ENCODE measurements around the gene FBXL16.

Gene FBXL16

DNA sequence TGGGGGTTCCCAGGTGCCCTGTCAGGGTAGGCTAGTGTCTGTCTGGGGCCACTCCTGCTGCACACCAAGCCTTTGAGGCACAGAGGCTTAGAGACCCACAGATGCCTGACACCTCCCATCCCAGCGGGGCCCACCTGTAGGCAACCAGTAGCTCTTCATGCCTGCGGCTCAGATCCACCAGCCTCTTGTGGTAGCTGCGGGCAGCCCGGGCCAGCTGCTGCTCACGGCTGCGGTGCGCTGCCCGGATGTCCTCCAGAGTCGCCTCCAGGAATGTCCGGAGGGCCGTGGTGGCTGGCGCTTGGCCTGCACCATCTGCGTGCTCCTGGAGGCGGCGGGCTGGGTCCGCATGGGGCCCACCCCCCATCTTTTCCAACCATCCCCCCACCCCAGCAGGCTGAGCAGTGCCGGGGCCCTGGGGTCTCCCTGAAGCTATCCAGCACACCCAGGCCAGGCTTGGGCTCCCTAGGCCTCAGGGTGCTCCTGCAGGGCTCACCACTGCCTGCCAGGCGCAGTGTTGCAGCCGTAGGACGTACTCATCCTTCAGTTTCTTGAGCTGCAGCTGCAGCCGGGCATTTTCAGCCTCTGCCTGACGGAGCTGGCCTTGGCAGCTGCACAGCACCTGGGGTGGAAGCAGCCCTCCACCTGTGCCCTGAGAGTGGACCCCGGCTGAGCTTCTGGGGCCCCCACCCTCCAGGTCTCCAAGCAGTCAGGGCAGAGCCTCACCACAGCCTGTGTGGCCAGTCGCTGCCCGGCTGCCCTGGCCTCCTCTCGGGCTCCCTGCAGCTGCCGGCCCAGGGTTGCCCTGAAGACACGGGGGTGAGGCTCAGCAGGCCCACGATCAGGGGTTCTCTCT lies 18.8 kb upstream of the FBXL16 start:
- Histone ChIP-seq H3K36me3 (ENCODE audit: control insufficient read depth in 1 of 2, insufficient read depth in 2 of 2, low read depth in 1 of 2, low read length in 2 of 2) (peaks cover 0 to 29% of the 10 kb centered on the region in 2 experiments), H2BK120ac (ENCODE audit: low read depth, low read length) (no peak overlapping the region), H3K4me3 (ENCODE audit: insufficient read depth in 1 of 2, low read depth in 1 of 2, low read length in 2 of 2) (no peak overlapping the region), H3K27ac (ENCODE audit: low read length, poor library complexity, severe bottlenecking) (no peak overlapping the region), H3K23ac (ENCODE audit: low read length in 2 of 2) (no peak overlapping the region), H3K14ac (ENCODE audit: low read length in 2 of 2) (no peak overlapping the region), H3K79me1 (replicated peaks; ENCODE audit: low read length, poor library complexity, severe bottlenecking) (peaks cover 12% of the 10 kb centered on the region), H3K9me3 (ENCODE audit: control insufficient read depth, low read length) (no peaks in the 10 kb centered on the region), H3K4me1 (ENCODE audit: control insufficient read depth, insufficient read depth, low read depth, low read length) (peaks cover 59% of the 10 kb centered on the region), H3K27me3 (ENCODE audit: control insufficient read depth in 1 of 2, insufficient read depth in 1 of 2, low read length in 2 of 2) (peaks cover 0 to 19% of the 10 kb centered on the region in 2 experiments), H2AFZ (ENCODE audit: low read depth, low read length) (no peak overlapping the region), H2BK12ac (ENCODE audit: low read length in 2 of 2) (no peak overlapping the region), H3K4ac (ENCODE audit: low read depth in 1 of 2, low read length in 2 of 2) (no peak overlapping the region), H2AK5ac (ENCODE audit: low read length, severe bottlenecking) (no peak overlapping the region), H2BK5ac (ENCODE audit: low read depth, low read length, poor library complexity, severe bottlenecking) (no peak overlapping the region), H3K4me2 (ENCODE audit: low read length, poor library complexity, severe bottlenecking) (no peak overlapping the region), H3K18ac (ENCODE audit: low read depth in 1 of 2, low read length in 2 of 2) (no peak overlapping the region), H4K91ac (ENCODE audit: low read length) (no peak overlapping the region), H3K9ac (ENCODE audit: low read length) (no peak overlapping the region), H4K8ac (ENCODE audit: low read length) (no peak overlapping the region), H2BK15ac (ENCODE audit: low read depth, poor library complexity, severe bottlenecking) (no peak overlapping the region)
- DNase-seq: no peak
- 85% methylated on average over 29 of the region's 29 CpGs for WGBS

DNA sequence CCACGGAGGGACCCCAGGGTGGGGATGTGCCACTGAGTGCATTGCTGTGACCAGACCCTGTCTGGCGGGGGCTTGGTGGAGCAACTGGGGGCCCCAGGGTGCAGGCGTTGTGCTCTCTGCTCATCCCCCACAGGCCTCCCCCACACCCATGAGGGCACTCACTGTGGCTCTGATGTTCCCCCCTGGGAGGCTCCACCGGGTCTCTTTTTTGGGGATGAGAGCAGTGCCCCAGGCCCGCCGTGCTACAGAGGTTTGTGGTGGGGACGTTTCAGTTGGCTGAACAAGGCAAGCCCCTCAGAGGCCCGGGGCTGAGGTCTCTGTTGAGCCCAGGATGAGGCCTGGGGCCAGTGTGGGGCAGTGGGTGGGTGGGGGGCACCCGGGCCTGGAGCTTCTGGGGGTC lies 18.1 kb upstream of the FBXL16 start:
- Histone ChIP-seq H3K23ac (ENCODE audit: low read length in 2 of 2) (no peak overlapping the region), H3K14ac (ENCODE audit: low read length in 2 of 2) (no peak overlapping the region), H2BK120ac (ENCODE audit: low read depth, low read length) (no peak overlapping the region), H3K9ac (ENCODE audit: low read length) (no peak overlapping the region), H4K91ac (ENCODE audit: low read length) (no peak overlapping the region), H2BK12ac (ENCODE audit: low read length in 2 of 2) (no peak overlapping the region), H3K27ac (ENCODE audit: low read length, poor library complexity, severe bottlenecking) (no peak overlapping the region), H2AFZ (ENCODE audit: low read depth, low read length) (no peak overlapping the region), H2AK5ac (ENCODE audit: low read length, severe bottlenecking) (no peak overlapping the region), H3K4me2 (ENCODE audit: low read length, poor library complexity, severe bottlenecking) (no peak overlapping the region), H3K4me1 (ENCODE audit: control insufficient read depth, insufficient read depth, low read depth, low read length) (peaks cover 57% of the 10 kb centered on the region), H2BK5ac (ENCODE audit: low read depth, low read length, poor library complexity, severe bottlenecking) (no peak overlapping the region), H3K79me1 (replicated peaks; ENCODE audit: low read length, poor library complexity, severe bottlenecking) (peaks cover 16% of the 10 kb centered on the region), H4K8ac (ENCODE audit: low read length) (no peak overlapping the region), H3K36me3 (ENCODE audit: control insufficient read depth in 1 of 2, insufficient read depth in 2 of 2, low read depth in 1 of 2, low read length in 2 of 2) (peaks cover 0 to 24% of the 10 kb centered on the region in 2 experiments), H3K27me3 (ENCODE audit: control insufficient read depth in 1 of 2, insufficient read depth in 1 of 2, low read length in 2 of 2) (peaks cover 0 to 19% of the 10 kb centered on the region in 2 experiments), H3K4ac (ENCODE audit: low read depth in 1 of 2, low read length in 2 of 2) (no peak overlapping the region), H3K4me3 (ENCODE audit: insufficient read depth in 1 of 2, low read depth in 1 of 2, low read length in 2 of 2) (no peak overlapping the region), H3K9me3 (ENCODE audit: control insufficient read depth, low read length) (no peaks in the 10 kb centered on the region), H2BK15ac (ENCODE audit: low read depth, poor library complexity, severe bottlenecking) (no peak overlapping the region), H3K18ac (ENCODE audit: low read depth in 1 of 2, low read length in 2 of 2) (no peak overlapping the region)
- 93% methylated on average over 9 of the region's 9 CpGs for WGBS
- no peak for DNase-seq

DNA sequence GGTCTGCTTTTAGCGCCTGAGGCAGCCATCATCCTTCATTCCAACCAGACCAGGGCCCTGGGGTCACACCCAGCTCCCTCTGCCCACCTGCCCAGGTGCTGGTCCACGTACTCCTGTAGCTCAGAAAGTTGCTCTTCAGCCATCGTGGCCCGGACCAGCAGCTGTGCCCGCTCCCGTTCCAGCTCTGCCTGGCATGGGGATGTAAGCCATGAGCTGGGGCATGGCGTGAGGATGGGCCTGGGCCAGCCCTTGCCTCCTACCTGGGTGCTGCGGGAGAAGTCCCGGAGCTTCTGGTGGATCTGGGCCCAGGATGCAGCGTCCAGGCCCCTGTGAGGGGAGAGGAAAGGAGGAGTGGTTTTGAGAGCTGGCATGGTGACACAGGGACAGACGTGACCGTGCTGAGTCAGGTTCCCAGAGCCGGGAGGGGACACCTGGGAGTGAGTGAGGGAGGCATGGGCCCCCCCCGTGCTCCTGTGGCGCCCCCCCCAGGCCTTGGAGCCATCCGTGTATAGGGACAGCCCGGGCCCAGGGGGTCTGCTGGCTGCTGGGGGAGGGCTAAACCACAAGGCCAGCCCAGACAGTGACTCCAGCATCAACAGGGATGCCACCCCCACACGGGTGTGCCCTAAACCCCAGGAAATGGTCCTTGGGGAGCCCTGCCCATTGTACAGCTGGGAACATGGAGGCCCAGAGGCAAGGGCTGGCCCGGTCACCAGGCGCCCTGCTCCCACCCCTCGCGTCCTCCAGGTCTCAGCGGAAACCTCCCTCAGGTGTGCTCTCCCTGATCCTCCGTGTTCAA lies 17.4 kb upstream of the FBXL16 start:
- Histone ChIP-seq H3K4me3 (ENCODE audit: insufficient read depth in 1 of 2, low read depth in 1 of 2, low read length in 2 of 2) (no peak overlapping the region), H3K27ac (ENCODE audit: low read length, poor library complexity, severe bottlenecking) (no peak overlapping the region), H3K18ac (ENCODE audit: low read depth in 1 of 2, low read length in 2 of 2) (no peak overlapping the region), H3K4me2 (ENCODE audit: low read length, poor library complexity, severe bottlenecking) (no peak overlapping the region), H3K9me3 (ENCODE audit: control insufficient read depth, low read length) (no peaks in the 10 kb centered on the region), H3K79me1 (replicated peaks; ENCODE audit: low read length, poor library complexity, severe bottlenecking) (peaks cover 22% of the 10 kb centered on the region), H2AFZ (ENCODE audit: low read depth, low read length) (no peak overlapping the region), H2BK12ac (ENCODE audit: low read length in 2 of 2) (no peak overlapping the region), H3K14ac (ENCODE audit: low read length in 2 of 2) (no peak overlapping the region), H3K4me1 (ENCODE audit: control insufficient read depth, insufficient read depth, low read depth, low read length) (peaks cover 53% of the 10 kb centered on the region), H3K9ac (ENCODE audit: low read length) (no peak overlapping the region), H3K27me3 (ENCODE audit: control insufficient read depth in 1 of 2, insufficient read depth in 1 of 2, low read length in 2 of 2) (peaks cover 0 to 19% of the 10 kb centered on the region in 2 experiments), H2BK120ac (ENCODE audit: low read depth, low read length) (no peak overlapping the region), H3K23ac (ENCODE audit: low read length in 2 of 2) (no peak overlapping the region), H2AK5ac (ENCODE audit: low read length, severe bottlenecking) (no peak overlapping the region), H3K4ac (ENCODE audit: low read depth in 1 of 2, low read length in 2 of 2) (no peak overlapping the region), H4K8ac (ENCODE audit: low read length) (no peak overlapping the region), H2BK5ac (ENCODE audit: low read depth, low read length, poor library complexity, severe bottlenecking) (no peak overlapping the region), H2BK15ac (ENCODE audit: low read depth, poor library complexity, severe bottlenecking) (no peak overlapping the region), H3K36me3 (ENCODE audit: control insufficient read depth in 1 of 2, insufficient read depth in 2 of 2, low read depth in 1 of 2, low read length in 2 of 2) (peaks cover 0 to 30% of the 10 kb centered on the region in 2 experiments), H4K91ac (ENCODE audit: low read length) (no peak overlapping the region)
- 95% methylated on average over 22 of the region's 24 CpGs for WGBS
- no peak for DNase-seq
